ENCODE measurements around the gene SMYD1.

DNA sequence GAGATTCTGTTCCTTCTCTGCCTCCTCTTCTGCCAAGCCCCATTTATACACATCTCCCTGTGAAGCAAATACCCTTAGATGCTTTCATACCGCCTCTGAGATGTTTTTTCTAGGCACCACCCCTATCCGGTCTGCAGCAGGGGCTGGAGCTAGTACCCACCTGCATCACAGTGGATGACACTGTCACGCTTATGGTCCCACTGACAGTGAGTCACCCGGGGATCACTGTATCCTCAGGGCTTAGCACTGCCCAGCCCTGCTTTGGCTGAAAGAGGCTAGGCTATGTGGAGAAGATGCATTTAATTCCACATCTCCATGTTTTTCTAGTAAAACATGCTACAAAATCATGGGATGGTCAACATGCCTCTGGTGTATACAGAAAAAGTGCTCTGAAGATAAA is 50.3 kb downstream of the SMYD1 start:
- TF ChIP-seq ZNF8 (CRISPR knock-in tag; IDR thresholded peaks at IDR 0.05) = no peak
- TF ChIP-seq GLIS3 (CRISPR knock-in tag; IDR thresholded peaks at IDR 0.05) = no peak
- TF ChIP-seq, protein P1, sequence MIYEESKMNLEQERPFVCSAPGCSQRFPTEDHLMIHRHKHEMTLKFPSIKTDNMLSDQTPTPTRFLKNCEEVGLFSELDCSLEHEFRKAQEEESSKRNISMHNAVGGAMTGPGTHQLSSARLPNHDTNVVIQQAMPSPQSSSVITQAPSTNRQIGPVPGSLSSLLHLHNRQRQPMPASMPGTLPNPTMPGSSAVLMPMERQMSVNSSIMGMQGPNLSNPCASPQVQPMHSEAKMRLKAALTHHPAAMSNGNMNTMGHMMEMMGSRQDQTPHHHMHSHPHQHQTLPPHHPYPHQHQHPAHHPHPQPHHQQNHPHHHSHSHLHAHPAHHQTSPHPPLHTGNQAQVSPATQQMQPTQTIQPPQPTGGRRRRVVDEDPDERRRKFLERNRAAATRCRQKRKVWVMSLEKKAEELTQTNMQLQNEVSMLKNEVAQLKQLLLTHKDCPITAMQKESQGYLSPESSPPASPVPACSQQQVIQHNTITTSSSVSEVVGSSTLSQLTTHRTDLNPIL (CRISPR knock-in tag; IDR thresholded peaks at IDR 0.05; ENCODE audit: low read depth) = no peak
- no peak for TF ChIP-seq ARNTL (CRISPR knock-in tag; IDR thresholded peaks at IDR 0.05; ENCODE audit: borderline replicate concordance, low read depth)

All from SK-N-SH treated with all-trans-retinoic acid at 6 μM for 48 hours (cell line).